NOMO-1 treated with dmso at 0.1 percent for 144 hours (cell line): ENCODE results near the gene MOB3B.
"Not testable (repeated sequence)": the region's sequence is repeated elsewhere in the genome, so short reads cannot be mapped to it uniquely, and the experiment has no call there.

Experiments
- DNase-seq: peaks from one replicate; lab custom pipeline; 2025; ENCODE audit not compliant: unreplicated experiment; lab: John Stamatoyannopoulos, UW

MOB3B gene

DNA sequence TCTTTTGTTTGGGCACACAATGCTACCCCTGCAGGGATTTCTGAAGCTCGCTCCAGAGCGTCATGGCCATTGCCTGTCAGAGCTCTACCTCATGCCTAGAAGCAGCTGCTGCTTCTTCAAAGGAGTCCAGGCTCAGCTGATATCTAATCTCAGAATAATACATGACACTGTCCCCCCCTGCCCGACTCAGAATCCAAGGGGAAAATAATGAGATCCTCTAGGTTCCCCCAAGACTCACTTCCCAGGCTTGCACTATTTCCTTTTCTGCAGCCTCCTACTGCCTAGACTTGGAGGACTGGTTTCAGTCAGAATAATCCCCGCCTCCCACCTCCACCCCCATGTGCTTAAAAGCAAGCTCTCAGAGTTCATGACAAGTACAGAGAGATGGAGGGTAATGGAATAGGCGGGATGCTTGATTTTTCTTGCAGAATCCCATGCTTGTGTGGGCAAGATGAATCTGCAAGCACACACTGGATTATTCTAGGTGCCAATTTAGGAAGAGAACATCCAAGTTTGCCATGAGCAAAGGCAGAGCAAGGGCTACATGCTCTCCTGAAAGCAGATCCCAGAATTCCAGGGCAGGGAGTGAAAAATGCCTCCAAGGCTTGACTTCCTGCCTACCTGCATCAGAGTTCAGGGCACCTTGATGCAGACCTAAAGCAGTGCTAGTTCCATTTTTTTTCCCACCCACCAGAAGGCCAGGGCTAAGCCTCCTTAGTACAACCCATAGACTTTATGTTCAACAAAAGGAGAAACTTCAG lies 102.9 kb downstream of the MOB3B start:
- no peak for DNase-seq

DNA sequence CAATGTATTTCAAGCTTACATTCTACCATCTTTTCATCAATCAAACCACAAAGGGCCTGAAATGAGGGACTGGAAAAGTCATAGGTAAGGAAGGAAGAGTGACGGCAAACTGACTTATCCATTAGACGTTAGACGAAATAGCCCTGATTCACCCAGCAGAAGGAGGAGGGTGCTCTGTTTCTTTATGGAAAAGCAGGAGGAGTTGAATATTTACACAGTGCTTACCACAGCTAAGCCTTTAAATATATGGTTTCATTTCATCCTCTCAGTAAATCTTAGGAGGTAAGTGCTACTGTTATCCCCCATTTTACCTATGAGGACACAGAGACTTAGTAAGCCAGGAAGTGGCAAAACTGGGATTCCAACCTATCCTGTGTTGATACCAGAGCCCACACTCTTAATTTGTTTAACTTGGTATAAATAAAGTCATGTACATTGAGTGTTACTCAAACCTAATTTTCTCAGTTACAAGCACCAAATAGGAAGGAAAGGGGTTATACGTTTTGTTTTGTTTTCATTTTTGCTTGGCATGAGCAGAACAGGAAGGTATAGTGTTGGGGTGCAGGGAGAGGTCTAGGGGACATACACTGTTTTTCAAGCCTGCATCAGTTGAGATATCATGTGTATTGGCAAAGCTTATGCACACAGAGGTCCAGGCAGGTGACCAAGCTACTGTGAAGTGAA lies 103.6 kb downstream of the MOB3B start:
- no peak for DNase-seq

DNA sequence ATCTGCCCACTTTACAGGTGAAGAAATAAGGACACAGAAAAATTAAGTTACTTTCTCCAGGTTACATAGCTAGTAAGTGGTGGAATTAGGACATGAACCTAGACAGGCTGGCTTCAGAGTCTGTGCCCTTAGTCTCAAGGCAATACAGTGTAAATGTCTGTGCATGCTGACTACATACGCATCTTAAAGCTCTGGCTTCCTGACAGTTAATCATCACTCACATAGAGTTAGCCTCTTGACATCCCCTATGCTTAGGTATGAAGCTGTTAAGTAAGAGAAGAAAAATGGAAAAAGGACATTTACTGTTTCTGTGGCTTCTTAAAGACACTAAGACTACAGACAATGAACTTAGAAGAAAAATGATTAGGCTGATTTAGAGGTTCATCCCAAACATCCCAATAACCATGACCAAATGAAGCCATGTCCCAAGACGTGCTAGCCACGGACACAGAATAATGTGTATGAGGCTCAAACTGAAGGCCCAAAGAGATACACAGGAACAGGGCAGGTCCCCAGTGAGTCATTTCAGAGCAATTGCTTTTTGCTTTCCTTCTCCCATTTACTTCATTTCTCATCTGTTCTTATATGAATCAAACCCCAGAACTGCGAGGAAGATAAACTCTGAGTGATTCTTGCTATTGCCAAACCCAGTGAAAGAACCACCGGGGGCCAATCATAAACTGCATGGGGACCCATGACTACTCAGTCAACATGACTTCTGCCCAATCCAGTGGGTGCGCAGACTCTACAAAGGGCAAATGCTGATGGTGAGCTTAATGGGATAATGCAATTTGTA lies 105.5 kb downstream of the MOB3B start:
- DNase-seq: no peak

DNA sequence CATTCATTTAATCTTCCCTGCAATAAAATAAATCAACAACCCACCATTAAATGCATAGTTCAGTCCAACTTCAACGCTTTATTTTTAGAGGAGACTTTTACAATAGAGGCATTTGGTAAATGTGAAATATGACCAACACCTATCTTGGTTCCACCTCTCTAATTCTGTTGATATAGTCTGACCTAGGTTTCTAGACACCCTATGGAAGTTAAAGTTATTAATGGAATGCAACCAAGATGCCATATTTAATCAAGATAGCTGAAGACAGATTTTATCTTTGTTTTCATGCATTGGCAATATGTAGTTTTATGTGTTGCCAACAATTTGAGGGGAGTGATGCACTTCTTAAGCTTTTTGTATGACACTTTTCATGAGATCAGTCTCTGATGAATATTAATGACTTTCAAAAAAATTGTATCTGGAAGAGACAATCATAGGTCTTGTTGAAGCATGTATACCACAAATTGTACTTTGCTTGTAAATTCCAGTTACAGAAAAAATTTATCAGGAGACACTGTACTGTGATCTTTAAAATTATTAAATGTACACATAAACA lies 107.3 kb downstream of the MOB3B start:
- DNase-seq: no peak

DNA sequence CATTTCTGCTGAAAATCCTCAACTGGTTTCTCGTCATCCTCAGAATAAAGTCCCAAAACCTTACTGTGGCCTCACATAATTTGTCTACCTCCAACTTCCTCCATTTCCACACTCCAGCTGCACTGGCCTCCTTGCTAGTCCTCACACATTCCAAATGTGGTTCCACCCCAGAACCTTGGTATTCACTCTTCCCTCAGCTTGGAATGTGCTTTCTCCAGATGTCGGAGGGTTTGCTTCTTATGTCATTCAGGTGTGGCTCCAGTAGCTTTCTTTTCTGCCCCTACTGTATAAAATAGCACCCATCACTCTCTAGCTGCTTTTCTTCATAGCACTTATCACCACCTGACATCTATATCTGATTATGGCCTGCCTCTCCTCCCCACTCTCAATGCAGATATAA lies 108.0 kb downstream of the MOB3B start:
- no peak for DNase-seq

DNA sequence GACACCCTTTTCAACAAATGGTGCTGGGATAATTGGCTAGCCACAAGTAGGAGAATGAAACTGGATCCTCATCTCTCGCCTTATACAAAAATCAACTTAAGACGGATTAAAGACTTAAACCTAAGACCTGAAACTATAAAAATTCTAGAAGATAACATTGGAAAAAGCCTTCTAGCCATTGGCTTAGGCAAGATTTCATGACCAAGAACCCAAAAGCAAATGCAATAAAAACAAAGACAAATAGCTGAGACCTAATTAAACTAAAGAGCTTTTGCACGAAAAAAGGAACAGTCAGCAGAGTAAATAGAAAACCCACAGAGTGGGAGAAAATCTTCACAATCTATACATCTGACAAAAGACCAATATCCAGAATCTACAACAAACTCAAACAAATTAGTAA lies 110.1 kb downstream of the MOB3B start:
- not testable (repeated sequence) for DNase-seq

DNA sequence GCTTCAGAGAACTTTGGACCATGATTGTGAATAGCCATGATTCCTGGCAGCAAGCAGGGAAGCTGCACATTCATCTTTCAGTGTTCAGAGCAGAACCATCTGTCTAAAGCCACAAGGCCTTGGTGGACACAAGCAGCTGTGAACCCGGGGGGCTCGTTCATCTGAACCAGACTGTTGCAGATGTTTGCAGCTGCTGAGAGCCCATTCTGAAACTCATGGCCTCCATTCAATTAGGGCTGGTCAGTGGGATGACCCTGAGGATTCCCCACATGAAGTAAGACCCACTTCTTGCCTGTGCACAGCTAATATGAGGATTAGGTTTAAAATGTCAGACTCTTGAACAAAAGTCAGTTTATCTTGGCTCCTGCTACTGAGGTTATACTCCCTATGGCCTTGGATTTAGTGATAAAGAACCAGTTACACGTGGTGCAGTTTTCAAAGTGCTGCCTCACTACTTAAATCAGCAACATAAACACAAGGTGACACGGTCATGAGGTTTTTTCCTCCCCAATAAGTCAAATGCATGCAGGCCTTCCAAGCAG lies 115.3 kb downstream of the MOB3B start:
- DNase-seq: no peak

DNA sequence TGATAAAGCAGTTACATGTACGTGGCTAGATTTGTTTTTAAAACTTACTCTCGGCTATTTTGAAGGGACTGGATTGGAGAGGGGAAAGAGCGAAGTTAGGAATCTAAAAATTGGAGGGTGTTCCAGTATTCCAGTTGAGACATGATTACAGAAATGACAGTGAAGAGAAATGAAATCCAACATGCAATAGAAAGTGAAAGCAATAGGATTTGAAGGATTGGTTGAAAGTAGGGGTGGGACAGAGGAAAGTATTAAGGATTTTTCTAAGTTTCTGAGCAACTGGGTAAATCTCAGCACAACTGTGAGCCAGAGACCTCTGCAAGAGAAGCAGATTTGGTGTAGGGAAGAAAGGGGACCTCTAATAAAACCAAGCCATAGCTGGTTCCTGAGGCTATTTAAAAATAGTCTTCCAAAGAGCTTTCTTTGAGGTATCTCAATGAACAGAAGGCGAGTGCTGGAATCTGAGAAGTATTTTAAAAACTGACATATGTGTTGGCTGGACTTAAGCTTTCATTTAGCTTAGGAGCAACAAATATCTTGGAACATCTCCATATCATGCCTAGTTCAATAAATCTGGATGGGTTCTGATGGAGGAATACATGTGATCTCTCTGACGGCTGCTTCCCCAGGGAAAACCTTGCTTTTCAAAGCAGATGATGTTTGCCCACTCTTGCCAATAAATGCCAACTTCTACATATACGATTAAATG lies 115.9 kb downstream of the MOB3B start:
- DNase-seq: no peak

DNA sequence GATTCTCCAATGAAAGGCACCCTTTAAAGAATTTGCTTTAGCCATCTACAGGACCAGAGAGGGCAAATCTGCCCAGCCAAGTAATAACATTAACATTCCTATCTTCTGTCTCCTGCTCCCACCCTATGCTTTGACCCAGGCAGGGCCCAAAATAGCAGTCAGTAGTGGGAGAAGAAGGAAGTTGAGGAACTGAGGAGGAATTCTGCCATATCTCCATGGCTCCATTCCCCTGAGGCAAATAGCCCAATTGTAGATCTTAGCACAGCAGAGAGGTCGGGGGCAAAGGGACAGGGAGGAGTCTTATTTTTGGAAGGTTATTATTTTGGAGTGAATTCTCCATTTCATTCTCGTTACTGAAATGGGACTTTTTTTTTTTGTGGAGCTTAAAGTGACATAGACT lies 116.7 kb downstream of the MOB3B start:
- no peak for DNase-seq

DNA sequence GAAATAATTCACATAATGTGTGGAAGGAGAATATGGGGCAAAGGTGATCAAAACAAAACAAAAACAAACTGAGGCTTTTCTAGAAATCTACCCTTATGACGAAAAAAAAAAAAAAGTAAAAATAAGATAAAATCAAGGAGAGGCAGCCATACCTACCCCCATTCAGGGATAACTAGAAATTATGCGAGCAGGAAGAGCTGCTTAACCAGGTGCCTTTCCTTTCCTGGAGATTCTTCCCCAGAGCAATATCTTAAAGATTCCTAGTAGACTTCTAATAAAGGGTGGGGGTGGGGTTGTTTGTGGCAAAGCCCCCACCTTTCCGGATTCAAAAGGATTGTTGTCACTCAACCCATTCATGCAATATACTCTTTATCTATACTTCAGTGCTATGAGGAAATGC lies 117.5 kb downstream of the MOB3B start:
- DNase-seq: no peak

DNA sequence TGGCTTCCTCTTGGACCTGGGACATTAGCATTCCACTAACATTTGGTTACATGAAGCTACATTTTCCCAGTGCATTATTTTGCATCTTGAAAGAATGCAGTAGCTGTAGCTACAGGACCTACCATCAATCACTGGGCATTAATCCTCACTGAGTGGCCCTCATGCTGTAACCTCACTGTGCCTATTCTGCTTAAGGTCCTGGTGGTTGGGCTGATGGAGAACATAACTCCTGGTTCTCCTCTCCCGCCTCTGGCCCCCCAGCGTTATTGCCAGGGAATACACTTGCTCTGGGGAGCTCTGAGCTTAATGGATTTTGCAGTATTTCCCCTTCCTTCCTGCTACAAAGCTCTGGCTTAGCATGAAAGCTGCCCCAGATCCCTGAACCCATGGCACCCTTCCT lies 121.1 kb downstream of the MOB3B start:
- no peak for DNase-seq

DNA sequence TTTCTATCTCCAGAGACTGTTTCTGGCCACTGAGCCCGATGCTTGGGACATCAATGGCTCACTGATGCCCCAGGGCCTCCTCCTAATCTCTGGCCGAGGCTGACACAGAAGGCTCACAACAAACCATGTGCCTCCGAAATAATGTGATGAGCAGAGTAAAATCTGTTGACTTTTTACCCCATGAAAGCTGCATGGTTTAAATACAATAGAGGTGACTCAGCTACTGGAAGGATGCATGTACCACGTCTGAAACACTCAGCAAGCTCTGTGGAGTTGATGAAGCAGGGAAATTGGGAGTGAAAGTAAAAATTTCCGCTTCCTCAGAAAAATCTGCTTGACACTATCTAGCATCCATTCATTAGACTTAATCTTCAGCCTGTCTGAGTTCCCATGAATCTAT lies 121.6 kb downstream of the MOB3B start:
- DNase-seq: no peak

DNA sequence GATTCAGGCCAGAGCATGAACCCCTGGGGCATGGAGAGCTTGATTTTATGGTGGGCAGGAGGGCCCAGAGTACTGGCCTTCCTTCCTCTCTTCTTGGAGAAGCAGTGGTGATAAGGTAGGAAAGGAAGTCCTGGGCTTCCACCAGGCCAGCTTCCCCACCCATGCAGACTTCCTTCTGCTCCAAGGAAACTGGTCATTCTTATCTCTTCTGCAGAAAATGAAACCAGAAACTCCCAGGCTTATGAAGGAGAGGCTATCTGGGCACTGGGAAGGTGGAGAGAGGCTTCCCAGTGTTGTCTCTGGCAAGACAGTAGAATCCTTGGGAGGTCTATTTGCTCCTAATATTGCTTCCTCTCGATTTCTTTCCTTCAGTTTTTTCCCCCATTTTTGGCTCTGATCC lies 122.1 kb downstream of the MOB3B start:
- DNase-seq: no peak

DNA sequence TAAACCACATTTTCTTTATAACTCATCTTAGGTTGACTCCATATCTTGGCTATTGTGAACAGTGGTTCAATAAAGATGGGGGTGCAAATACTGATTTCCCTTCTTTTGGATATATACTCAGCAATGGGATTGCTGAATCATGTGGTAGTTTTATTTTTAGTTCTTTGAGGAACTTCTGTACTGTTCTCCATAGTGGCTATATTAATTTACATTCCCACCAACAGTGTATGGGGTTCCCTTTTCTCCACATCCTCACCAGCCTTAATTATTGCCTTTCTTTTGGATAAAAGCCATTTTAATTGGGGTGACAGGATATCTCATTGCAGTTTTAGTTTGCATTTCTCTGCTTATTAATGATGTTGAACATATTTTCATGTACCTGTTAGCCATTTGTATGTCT lies 125.0 kb downstream of the MOB3B start:
- no peak for DNase-seq

DNA sequence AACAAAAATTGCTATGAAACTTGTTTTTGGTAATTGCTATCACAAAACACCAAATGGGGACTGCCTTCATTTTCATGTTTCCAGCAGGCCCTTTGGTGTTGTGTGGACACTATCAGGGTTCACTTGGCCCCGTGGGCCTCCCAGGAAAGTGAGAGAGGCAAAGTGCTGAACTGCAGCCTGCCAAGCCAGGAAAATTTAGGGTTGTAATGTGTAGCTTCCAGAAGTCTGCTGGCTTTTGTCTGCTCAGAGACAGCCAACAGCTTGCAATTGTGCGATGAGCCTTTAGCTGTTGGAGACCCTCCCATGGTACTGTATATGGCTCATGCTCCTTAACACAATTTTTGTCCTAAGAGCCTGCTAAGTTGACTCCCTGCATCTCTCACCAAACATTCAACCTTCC lies 127.0 kb downstream of the MOB3B start:
- DNase-seq: no peak

DNA sequence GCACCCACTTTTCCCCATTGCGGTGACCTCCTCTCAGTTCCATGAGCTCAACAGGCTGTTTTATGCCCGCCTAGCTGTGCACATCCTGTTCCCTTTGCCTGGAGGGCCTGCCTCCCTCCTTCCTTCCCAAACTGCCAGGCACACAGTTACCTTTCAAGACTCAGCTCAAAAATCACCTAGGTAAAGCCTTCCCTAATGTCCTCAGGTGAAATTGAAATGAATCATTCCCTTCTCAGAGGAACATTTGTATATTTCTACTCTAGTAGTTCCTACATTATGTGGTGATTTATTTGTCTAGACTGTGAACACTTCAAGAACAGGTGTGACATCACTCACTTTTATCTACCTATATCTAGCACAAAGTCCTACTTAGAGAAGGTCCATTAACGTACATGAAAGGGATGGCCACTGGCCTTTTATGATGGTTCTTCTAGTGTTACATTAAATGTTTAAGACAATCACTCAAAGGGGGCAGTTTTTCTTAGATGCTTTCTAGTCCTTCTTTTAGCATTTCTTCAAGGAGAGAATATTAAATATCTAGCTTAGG lies 129.2 kb downstream of the MOB3B start:
- DNase-seq: no peak

DNA sequence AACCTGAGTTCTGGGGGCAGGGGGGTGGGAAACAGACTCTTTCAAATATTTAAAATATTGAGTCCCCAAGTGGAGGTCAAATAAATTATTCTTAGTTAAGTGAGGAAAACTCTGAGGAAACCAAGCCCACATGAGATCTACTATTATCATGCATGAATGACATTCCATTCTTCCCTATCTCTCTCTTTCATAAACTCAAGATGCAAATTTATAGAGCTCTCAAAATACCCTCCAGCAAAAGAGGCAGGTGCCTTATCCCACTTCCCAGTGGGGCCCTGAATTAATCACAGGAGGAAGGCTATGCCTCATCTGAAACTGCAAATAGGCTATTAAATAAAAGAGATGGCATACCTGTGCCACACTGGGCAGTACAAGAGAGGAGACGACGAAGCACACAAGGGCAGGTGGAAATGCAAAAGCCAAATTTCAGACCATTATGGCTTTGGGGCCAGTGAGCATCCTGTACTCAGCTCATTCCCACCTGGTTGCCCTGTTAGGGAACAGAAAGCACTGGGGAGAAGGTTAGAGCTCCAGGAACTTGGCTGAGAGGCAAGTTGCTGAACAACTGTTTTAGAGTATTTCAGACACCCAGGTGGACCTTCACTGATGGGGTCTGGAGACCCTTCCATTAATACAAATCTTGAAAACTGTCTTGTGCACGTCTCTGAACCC lies 130.5 kb downstream of the MOB3B start:
- no peak for DNase-seq

DNA sequence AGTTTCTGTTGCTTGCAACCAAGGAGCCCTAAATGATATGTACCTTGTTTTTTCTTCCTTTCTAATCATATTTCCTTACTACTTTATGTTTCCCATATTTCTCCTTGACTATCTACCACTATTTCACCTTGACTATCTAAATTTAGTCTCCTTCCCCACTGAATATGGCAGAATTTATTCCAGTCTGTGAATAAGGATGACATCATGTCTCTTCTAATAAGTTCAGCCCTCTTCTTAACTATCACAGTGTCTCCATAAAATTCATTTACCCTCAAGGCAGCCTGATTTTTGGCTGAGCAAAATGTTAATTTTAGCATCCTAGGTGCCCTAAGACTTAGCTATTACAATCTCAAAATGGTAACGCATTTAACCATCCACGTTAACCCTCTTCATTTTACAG lies 133.1 kb downstream of the MOB3B start:
- no peak for DNase-seq

DNA sequence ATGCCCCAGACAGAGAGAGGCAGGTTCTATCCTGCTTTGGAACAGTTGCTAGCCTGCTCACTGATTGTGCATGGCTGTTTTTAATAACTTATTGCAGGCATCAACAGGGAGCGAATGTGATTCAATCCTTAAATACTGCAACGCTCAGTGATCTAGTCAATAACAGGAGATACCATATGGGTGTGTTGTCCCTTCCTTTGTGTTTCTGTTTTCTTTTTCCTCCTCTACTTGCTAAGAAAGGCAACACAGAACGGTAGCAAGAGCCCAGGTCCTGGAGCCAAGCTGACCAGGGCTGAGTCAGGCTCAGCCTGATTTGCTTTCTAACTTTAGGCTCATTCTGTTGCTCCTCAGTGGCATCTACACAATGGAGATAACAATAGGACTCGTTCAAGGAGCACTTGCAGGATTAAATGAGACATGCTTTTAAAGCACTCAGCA lies 134.1 kb downstream of the MOB3B start:
- DNase-seq: no peak

DNA sequence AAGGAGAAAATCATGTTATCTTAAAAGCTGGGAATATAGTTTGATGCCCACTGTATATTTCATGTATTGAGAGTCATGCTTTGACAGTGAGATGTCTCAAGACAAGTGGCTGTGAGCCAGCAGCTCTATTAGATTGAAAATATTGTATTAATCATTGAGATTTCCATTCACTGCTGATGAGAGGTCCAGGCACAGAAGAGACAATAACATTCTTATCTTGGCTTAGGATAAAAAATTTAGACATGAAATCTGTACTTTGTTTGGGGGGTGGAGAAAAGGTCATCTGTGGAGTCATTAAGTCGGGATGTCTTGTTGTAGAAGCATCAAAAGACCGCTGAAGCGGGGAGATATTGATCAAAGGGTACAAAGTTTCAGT lies 134.8 kb downstream of the MOB3B start:
- DNase-seq: no peak
